Measurements from ENCODE around the gene MEIS1.

The MEIS1 gene

DNA sequence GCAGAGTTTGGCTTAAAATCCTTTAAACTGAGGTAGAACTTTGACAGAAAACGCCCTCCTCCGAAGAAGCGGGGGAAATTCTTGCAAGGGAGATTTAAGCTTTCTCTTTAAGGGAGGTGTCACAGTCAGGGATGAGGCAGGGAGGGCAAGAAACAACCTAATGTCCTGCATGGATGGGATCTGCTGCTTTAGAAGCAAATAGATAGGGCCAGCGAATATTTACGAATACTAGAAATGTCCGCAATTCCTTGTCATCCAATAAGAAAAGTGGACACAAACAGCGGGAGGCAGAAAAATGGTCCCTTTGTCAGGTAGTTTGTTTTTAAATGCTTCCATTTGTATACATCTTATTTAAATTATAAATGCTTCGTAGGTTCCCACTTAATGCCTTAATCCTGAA is 12.0 kb downstream of the MEIS1 start:
- no peak for DNase-seq (ENCODE audit: low spot score)
- ChIA-PET CTCF (no interaction called here), POLR2A (ENCODE audit: low non-redundant PET) (interaction anchor here (1.2 kb wide), 1 partner anchor 14 kb away, joined by 4 read pairs; no protein-coding TSS in a partner anchor)
- no peak overlapping the region for H3K27ac ChIP-seq
- TF ChIP-seq, protein P1, sequence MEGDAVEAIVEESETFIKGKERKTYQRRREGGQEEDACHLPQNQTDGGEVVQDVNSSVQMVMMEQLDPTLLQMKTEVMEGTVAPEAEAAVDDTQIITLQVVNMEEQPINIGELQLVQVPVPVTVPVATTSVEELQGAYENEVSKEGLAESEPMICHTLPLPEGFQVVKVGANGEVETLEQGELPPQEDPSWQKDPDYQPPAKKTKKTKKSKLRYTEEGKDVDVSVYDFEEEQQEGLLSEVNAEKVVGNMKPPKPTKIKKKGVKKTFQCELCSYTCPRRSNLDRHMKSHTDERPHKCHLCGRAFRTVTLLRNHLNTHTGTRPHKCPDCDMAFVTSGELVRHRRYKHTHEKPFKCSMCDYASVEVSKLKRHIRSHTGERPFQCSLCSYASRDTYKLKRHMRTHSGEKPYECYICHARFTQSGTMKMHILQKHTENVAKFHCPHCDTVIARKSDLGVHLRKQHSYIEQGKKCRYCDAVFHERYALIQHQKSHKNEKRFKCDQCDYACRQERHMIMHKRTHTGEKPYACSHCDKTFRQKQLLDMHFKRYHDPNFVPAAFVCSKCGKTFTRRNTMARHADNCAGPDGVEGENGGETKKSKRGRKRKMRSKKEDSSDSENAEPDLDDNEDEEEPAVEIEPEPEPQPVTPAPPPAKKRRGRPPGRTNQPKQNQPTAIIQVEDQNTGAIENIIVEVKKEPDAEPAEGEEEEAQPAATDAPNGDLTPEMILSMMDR (conservative IDR thresholded peaks at IDR 0.05; ENCODE audit: low read depth) = no peak

DNA sequence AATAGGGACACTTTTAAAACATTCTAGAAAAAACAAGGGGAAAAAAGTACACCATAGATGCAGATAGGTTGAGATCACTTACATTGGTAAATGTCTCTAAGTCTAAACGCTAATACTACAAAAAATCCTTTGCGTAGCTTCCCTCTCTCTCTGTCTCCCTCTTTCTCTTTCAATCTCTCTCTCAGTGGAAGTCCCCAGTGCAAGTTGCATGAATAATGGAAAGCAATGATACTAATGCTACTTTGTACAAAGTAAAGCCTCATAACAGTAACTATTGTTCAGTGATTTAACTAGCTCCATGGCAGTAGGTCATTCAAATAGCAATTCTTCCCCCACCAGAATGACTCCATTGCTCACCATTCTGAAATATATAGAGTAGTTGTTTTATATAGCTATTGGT is 12.8 kb downstream of the MEIS1 start:
- DNase-seq (ENCODE audit: low spot score) = no peak
- H3K27ac ChIP-seq = no peak overlapping the region
- TF ChIP-seq, protein P1 (conservative IDR thresholded peaks at IDR 0.05; ENCODE audit: low read depth) = no peak
- CTCF ChIA-PET = no interaction called here
- POLR2A ChIA-PET (ENCODE audit: low non-redundant PET) = interaction anchor here (1.2 kb wide), 1 partner anchor 14 kb away, joined by 4 read pairs; no protein-coding TSS in a partner anchor

DNA sequence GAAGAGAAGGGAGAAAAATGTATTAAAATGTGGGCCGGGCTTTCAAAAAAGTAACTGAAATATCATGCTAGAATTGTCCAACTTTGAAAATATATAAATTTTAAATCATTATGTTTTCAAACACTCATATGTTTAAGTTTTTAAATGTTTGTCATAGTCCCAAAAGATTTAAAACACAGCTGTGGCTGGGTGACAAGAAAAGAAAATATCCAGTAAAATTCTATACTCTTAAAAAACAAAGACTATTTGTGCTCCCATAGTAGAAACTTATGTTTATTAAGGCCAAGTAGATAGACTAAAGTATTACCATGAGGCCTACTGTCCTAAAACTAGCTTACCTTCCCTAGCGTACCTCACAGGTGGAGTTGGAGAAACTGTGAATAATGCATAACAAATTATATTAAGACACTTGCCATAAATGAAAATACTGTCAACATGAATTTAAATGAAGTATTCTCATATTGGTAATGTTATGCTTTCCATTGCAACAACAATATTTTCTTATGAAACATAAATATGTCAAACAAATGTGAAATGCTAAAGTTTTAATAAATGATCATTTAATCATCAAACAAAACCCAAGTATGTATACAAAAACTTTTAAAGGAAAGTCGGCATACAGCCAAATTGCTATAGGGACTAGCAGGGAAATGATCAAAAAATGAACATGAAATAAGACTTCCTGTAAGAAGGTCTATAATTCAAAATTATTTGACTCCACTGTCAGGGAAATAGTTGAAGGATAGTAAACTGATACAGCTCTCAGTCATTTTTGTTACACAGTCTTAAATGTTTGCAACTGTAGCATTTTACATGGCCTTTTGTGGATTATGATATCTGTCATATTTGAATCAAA is 13.4 kb downstream of the MEIS1 start:
- ChIA-PET POLR2A (ENCODE audit: low non-redundant PET) (interaction anchor here (1.2 kb wide), 1 partner anchor 15 kb away, joined by 4 read pairs; no protein-coding TSS in a partner anchor), CTCF (no interaction called here)
- TF ChIP-seq, protein P1 (conservative IDR thresholded peaks at IDR 0.05; ENCODE audit: low read depth) = no peak
- DNase-seq (ENCODE audit: low spot score) = no peak
- no peak overlapping the region for H3K27ac ChIP-seq

DNA sequence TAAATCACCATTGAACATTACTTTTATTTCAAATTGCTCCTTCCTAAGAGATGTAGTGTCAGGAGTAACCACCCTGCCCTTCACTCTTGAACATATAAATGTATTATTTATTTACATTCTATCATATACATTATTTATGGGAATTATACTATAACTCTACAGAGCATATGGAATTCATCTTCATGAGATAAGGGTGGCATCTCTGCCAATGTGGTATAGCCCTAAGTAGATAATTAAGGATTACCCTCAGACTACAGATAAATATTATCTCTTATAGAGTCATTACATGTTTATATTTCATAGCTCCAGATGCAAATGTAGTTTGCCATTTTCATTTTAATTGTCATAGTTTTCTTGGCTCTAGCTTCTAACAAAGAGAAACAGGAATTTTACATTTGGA is 17.3 kb downstream of the MEIS1 start:
- H3K27ac ChIP-seq = no peak overlapping the region
- TF ChIP-seq, protein P1 (conservative IDR thresholded peaks at IDR 0.05; ENCODE audit: low read depth) = no peak
- POLR2A ChIA-PET (ENCODE audit: low non-redundant PET) = no interaction called here
- no peak for DNase-seq (ENCODE audit: low spot score)
- CTCF ChIA-PET = no interaction called here

DNA sequence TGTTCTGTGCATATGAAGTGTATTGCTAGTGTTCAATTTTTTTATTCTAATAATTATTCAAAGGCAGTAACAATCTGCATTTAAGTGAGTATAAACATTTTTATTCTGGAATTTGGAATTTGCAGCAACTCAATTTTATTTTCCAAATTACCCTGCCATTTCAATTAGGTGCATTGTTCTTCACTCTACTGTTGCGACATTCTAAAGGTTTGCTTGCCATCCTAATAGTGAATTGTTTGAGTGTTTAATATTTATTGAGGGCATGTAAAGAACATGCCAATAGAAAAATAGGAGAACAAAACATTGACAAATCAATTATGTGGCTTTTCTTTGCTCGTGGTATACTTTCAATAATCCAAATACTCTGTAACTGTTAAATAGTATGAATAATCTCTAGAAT is 18.0 kb downstream of the MEIS1 start:
- TF ChIP-seq, protein P1 (conservative IDR thresholded peaks at IDR 0.05; ENCODE audit: low read depth) = no peak
- no peak for DNase-seq (ENCODE audit: low spot score)
- ChIA-PET CTCF (no interaction called here), POLR2A (ENCODE audit: low non-redundant PET) (no interaction called here)
- no peak overlapping the region for H3K27ac ChIP-seq

DNA sequence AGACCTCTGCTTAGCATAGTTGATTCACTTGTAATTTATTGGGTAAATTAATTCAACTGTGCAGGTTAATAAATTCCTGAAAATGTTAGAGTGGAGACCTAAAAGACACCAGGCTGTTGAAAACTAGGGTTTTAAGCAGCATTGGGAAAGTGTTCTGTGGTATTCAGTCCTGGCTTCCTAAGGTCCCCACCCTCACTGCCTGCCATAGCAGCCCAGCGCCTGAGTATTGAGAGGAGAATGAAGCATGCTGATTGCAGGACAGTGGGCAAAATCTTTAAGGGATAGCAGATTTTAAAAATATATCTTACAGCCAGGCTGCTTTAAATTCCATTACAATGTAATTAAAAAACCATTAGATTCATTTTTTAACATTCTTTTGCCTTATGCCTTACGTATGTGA is 20.6 kb downstream of the MEIS1 start:
- H3K27ac ChIP-seq = no peak overlapping the region
- POLR2A ChIA-PET (ENCODE audit: low non-redundant PET) = interaction anchor here (0.7 kb wide), 1 partner anchor 17 kb away, joined by 4 read pairs; no protein-coding TSS in a partner anchor
- TF ChIP-seq, protein P1 (conservative IDR thresholded peaks at IDR 0.05; ENCODE audit: low read depth) = no peak
- DNase-seq (ENCODE audit: low spot score) = no peak
- CTCF ChIA-PET = no interaction called here

Data from RWPE1 (cell line).